Activated naive CD4-positive, alpha-beta T cell treated with anti-CD3 and anti-CD28 coated beads, Interleukin-2, amount 50 U/mL, for 16 hours (primary cell): Measurements from ENCODE around the gene PKN1.
"Not testable (repeated sequence)": the region's sequence is repeated elsewhere in the genome, so short reads cannot be mapped to it uniquely, and the experiment has no call there.

Experiments
- DNase-seq: peaks from one replicate; pipeline ENCODE4 v3.0.0-alpha.2; 2020

Gene PKN1

DNA sequence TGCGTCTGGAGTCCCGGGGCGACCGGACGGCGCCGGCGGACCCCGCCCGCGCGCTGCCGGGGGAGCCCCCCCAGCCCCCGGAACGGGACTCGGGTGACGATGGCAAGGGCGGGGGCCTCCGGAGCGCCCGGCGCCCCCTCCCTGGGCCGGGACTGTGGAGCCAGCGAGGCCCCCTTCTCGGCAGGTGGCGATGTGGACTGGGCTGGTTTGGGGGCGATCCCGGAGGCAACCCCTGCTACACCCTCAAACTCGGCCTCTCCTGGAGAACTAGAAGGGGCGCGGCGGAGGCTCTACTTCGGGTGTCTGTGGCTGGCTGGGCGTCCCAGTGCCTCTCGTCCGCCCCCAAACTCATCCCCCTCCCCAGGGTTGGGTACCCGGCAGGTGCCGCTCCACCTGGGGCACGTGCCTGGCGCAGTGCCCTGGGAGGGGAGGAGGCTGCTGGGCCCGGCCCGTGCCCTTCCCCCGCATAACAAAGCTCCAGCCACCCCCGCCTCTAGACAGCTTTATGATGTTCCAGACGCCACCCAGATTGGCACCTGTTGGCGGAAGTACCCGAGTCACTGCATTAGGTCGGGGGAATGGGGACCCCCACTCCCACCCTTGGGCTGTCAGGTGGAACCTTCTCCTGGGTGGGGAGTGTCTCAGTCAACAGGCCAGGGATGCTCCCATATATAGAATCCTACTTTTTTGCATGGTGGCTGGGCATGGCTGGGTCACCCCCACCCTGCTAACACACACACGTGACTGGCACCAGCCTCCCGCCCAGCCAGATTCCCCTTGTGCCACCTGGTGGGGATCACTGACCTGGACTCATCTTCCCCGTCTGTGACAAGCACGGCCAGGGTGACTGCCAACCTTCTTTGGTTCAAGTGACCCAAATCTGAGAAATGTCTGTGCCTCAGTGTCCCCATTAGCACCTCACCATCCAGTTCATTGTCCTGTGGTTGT is 722 bp downstream of the PKN1 start:
- peak; percentile 56 for DNase-seq

DNA sequence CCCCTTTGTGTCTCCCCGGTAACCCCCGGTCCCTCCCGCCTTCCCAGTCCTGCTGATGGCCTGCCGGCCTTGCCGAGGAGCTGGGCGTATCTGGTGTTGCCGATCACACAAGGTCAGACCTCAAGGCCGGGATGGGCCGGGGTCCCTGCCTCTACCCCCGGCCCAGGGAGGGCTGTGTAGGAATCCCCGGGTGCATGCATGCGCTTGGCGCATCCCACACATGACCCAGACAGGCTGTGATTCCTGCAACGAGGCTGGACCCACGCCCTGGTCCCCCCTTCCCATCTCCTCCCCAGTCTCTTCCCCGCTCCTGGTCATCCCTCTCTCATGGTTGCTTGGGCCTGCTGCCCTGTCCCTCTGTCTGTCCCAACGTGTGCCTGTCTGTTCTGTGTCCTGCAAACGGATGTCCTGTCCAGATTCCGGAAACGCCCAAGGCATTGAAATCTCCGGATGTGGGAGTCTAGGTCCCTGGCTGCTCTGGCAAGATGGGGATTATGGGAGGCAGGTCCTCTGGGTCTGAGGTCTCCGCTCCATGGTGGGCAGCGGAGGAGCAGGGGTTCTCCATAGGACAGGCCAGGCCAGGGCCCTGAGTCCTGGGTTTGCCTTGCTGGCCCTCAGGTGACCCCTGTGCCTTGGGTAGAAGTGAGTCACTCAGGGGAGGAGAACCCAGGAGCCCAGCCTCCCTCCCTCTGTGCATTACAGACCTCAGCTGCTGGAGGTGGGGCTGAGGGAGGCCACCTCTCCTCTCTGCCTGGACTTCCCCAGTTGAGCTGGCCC is 1.6 kb downstream of the PKN1 start:
- peak; percentile 28 for DNase-seq

DNA sequence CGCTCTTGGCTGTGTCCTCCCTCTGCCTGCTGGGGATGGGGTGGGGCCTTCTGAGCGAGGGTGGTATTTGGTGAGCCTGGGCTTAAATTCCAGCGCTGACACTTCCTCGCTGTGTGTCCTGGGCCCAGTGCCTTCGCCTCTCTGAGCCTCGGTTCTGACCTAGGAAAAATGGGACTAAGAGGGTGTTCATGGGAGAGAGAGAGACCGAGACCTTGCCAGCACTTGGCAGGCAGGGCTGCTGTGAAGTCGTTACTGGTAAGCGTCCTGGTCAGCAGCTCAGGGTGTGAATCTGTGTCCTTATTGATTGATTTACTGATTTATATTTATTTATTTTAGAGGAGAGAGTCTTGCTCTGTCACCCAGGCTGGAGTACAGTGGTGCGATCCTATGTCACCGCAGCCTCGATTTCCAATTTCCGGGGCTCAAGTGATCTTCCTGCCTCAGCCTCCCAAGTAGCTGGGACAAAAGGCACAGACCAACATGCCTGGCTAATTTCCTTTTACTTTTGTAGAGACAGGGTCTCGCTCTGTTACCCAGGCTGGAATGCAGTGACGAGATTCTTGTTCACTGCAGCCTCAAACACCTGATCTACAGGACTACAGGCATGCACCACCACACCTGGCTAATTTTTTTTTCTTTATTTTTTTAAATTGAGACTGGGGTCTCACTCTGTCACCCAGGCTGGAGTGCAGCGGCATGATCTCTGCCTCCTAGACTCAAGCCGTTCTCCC is 2.4 kb downstream of the PKN1 start:
- no peak for DNase-seq

DNA sequence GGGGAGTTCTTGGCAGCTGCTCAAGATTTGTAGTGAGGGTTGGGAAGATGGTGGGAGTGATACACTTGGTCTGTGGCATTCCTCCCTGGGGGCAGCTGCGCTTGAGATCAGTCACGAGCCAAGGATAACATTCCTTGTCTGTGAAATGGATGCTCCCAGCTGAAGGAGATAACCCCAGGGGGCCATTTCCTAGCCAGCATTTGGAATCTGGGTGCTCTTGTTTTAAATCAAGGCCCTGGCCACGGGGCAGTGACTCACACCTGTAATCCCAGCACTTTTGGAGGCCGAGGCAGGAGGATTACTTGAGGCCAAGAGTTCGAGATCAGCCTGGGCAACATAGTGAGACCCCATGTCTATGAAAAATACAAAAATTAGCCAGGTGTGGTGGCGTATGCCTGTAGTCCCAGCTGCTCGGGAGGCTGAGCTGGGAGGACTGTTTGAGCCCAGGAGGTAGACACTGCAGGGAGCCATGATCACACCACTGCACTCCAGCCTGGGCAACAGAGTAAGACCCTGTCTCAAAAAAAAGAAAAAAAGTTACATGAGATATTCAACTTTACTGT is 4.6 kb downstream of the PKN1 start:
- no peak for DNase-seq

DNA sequence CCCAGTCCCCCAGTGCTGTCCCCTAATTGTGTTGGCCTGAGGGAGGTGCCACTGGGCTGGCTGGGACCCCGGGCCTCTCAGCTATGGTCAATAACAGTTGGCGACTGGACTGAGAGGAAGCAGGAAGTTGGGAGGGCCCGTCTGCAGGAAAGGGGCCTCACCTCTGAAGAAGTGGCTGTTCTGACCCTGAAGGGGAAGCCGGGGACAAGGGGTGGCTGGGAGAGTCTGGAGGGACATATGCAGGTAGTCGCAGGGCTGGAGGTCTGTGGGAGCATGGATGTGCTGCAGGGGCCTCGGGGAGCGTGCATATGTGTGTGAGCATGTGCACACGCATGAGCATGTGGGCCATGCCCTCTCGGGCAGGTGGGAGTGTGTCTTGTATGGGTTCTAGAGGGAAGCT is 5.9 kb downstream of the PKN1 start:
- no peak for DNase-seq

DNA sequence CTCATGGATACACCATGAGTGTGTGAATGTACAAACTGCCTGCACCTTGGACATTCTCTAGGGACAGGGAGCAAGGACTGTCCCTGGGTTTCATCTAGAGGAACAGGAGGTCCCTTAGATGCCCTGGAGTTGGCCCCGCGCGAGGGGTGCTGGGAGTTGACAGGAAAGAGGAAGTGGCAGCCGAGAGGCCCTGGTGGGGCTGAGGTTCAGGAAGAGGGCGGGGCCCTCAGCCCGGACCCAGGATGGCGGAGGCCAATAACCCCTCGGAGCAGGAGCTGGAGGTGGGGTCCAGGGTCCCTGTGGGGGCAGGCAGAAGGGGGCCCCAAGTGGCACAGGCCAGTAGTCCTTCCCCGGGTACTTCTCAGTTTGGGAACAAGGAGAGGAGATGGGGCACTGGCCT is 6.9 kb downstream of the PKN1 start:
- DNase-seq = peak; percentile 73

DNA sequence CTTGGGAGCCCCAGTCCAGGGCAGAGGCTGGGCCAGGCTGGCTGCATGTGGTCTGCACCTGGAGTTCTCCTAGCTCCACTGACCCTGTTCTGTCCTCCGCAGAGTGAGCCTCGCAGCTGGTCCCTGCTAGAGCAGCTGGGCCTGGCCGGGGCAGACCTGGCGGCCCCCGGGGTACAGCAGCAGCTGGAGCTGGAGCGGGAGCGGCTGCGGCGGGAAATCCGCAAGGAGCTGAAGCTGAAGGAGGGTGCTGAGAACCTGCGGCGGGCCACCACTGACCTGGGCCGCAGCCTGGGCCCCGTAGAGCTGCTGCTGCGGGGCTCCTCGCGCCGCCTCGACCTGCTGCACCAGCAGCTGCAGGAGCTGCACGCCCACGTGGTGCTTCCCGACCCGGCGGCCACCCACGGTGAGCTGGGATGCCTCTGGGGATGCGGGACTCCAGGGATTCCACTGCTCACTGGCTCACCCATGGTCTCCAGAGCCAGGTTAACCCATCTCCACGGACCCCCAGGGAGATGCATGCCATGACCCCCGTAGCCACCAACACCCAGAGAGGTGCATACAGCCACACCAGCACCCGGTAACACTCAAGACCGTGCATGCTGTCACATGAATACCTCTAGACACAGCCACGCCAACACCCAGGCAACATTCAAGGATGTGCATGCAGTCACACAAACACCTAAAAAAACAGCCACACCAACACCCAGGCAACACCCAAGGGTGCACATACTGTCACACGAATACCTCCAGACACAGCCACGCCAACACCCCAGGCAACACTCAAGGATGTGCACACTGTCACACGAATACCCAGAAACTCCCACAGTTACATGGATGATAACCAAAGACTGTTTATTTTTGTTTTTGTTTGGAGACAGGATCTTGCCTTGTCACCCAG is 8.2 kb downstream of the PKN1 start:
- no peak for DNase-seq

DNA sequence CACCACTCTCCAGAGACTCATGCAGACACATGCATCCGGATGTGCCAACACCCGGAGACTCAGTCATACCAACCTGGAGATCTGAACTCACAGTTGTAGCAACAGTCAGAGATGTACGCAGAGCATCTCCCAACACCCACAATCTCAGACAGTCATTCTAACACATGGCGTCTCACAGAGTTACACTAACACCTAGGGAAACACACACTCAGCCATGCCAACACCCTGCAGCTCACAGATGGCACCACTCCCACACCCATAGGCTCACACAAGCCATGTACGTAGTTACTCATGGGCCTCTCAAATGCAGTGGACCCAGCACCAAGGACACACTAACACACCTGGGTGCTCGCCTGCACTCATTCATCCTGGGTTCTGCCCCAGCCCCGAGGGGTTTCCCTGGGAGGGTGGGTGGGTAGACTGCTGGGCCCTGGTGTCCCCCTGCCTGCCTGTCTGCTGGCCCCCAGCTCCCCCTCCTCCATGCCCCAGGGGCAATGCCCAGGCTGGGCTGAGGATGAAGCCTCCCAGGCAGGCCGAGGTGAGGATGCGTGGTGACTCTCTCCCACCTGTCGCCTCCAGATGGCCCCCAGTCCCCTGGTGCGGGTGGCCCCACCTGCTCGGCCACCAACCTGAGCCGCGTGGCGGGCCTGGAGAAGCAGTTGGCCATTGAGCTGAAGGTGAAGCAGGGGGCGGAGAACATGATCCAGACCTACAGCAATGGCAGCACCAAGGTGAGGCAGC is 10.0 kb downstream of the PKN1 start:
- DNase-seq = no peak

DNA sequence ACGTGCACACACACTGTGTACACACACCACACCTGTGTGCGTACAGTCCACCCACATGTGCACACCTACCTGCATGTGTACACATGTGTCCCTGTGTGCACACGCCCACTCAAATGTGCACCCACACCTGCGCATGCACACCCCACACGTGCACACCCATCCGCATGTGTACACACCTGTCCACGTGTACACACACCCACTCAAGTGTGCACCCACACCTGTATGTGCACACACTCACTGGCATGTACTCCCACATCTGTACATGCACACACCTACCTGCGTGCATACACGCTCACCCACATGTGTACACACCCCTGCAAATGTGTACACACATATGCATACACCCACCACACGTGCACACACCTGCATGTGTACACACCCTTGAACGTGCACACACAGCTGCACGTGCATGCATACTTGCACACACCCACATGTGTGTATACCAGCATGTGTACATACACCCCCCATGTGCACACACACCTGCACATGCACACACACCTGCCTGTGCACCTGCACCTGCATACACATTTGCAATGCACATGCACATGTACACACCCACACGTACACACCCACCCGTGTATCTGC is 10.6 kb downstream of the PKN1 start:
- DNase-seq = no peak

DNA sequence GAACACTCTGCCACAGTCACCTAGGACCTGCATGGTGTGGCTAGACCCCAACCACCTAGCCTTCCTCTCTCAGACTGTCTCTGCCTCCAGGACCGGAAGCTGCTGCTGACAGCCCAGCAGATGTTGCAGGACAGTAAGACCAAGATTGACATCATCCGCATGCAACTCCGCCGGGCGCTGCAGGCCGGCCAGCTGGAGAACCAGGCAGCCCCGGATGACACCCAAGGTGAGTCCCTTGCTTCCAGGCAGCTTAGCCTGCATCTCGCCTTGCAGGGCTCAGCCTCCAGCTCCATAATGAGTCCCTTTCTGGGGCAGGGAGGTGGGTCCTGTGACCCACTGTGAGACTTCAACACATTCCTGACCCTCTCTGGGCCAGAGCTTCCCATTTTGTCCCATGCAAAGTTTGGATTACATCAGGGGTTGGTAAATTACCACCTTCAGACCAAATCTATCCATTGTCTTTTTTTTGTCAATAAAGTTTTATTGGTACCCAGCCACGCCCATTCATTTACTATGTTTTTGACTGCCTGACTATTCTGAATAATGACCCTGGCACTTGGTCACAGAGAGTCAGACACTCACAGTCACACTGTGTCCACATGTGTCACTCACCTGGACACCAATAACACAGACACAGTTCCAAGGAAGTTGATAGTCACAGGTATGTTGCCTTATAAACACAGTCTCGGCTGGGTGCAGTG is 13.4 kb downstream of the PKN1 start:
- DNase-seq = no peak

DNA sequence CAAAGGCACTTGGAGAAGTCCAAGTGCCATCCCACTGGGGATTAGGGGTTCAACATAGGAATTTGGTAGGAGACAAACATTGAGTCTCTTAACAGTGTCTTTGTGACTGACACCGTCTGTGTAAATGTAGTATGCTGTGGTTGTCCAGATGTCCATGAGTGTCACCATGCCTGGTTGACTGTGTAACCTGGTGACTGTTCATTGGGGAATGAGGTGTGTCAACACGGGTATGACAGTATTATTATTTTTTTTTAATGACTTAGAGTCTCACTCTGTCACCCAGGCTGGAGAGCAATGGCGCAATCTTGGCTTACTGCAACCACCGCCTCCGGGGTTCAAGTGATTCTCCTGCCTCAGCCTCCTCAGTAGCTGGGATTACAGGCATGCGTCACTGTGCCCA is 16.2 kb downstream of the PKN1 start:
- DNase-seq = no peak

DNA sequence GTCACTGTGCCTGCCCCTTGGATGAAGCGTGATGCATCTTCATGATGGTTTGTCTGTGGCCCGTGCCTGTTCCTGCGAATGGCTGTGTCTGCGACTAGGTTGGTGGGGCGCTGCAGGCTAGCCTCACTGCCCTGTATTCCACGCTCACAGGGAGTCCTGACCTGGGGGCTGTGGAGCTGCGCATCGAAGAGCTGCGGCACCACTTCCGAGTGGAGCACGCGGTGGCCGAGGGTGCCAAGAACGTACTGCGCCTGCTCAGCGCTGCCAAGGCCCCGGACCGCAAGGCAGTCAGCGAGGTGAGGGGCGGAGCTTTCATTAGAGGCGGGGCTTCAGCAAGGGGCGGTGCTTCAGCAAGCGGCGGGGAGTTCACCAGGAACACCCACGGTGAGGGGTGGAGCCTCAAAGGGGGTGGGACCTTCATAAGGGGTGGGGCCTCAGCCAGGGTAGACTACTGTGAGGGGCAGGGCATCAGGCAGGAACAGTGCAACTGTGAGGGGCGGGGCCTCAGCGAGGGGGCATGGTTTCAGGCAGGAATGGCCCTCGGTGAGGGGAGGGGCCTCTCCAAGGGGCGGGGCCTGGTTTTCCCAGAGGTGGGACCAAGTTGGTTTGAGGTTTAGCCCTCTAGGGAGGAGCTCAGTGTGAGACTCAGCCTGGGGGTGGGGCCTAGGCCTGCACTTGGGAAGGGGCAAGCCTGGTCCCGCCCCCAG is 17.2 kb downstream of the PKN1 start:
- DNase-seq = peak; percentile 71

DNA sequence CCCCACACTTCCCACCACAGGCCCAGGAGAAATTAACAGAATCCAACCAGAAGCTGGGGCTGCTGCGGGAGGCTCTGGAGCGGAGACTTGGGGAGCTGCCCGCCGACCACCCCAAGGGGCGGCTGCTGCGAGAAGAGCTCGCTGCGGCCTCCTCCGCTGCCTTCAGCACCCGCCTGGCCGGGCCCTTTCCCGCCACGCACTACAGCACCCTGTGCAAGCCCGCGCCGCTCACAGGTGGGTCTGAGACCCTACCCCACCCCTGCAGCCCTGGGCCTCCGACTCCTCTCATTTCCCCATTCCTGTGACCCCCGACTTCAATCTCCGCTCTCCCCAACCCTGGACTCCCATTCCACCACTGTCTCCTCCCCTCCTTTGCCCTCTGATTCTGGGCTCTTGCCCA is 17.8 kb downstream of the PKN1 start:
- no peak for DNase-seq

DNA sequence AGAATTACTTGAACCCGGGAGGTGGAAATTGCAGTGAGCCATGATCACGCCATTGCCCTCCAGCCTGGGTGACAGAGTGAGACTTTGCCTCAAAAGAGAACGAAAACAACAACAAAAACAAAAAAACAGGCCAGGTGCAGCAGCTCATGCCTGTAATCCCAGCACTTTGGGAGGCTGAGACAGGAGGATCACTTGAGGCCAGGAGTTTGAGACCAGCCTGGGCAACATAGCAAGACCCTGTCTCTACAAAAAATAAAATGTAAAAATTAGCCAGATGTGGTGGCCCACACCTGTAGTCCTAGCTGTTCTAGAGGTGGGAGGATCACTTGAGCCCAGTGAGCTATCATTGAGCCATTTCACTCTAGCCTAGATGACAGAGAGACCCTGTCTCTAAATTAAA is 19.2 kb downstream of the PKN1 start:
- DNase-seq = not testable (repeated sequence)

DNA sequence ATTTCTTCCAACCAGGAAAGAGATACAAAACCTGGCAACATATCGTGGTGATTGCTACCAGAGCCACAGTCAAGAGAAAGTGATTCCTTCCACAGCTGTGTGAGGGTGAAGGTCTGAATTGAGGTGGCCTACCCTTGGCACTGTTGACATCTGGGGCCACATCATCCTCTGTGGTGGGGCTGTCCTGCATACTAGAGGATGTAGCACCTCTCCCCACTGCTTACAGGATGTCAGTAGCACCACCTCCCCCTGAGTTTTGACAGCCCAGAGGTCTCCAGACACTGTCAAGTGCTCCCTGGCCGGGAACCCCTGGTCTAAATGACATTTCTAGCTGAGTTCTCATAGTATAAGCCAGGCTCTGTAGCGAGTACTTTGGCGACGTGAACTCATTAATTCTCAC is 26.6 kb downstream of the PKN1 start:
- no peak for DNase-seq

DNA sequence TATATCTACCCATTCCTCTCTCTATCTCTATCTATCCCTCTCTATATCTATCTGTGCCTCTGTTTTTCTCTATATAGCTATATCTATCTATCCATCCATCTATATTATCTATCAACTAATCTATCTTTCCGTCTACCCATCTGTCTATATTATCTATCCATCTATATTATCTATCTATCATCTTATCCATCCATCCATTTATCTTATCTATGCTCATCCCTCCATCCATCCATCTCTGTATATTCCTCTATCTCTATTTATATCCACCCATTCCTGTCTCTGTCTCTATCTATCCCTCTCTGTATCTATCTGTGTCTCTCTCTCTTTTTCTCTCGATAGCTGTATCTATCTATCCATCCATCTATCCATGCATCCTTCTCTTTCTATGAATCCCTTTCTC is 27.8 kb downstream of the PKN1 start:
- no peak for DNase-seq

DNA sequence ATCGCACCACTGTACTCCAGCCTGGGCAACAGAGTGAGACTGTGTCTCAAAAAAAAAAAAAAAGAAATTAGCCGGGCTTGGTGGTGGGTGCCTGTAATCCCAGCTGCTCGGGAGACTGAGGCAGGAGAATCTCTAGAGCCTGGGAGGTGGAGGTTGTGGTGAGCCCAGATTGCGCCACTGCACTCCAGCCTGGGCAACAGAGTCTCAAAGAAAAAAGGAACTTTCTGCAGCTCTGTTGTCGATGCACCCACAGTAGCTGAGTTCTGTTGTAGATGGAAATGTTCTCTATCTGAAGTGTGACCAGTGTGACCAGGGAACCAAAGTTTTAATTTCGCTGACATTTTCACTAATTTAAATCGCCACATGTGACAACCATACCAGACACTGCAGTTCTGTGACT is 29.3 kb downstream of the PKN1 start:
- DNase-seq = not testable (repeated sequence)

DNA sequence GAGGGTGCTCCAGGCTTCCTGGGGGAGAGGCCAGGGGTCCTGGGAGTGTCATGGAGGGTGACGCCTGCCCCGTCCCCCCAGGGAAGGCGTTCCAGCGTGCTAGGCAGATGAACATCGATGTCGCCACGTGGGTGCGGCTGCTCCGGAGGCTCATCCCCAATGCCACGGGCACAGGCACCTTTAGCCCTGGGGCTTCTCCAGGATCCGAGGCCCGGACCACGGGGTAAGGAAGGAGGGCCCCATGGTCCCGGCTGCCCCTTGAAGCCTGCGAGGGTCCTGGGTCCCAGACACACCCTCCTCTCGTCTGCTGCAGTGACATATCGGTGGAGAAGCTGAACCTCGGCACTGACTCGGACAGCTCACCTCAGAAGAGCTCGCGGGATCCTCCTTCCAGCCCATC is 30.6 kb downstream of the PKN1 start:
- no peak for DNase-seq

DNA sequence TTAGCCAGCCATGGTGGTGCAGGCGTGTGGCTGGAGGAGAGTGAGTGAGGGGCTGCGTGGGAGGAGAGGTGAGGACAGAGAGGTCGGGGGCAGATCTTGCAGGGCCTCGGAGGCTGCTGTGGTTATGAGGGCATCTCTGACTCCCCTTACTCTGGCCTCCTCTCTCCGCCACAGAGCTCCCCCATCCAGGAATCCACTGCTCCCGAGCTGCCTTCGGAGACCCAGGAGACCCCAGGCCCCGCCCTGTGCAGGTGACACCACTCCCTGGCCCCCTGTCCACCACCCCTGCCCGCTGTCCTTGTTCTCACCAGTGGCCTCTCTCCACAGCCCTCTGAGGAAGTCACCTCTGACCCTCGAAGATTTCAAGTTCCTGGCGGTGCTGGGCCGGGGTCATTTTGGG is 34.3 kb downstream of the PKN1 start:
- DNase-seq = no peak

DNA sequence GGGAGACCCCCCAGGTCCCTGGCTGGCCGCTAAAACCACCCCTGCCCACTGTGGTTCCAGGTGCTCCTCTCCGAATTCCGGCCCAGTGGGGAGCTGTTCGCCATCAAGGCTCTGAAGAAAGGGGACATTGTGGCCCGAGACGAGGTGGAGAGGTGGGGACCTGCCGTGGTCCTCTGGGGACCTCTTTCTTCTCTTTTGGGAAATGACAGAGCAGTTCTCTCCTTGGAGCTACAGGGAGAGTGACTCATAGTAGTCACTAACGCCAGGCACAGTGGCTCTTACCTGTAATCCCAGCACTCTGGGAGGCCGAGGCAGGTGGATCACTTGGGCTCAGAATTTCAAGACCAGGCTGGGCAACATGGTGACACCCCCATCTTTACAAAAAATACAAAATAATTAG is 34.7 kb downstream of the PKN1 start:
- DNase-seq = no peak
